ENCODE results near the gene ANAPC13.
A peak's percentile ranks its signal among the peaks of the same experiment; 100 is the strongest.

Gene ANAPC13

GRCh38 chr3:134481166-134481565 is 4.6 kb downstream of the ANAPC13 start:
- DNase-seq = no peak

GRCh38 chr3:134480546-134480945 is 5.2 kb downstream of the ANAPC13 start:
- no peak for DNase-seq

GRCh38 chr3:134477938-134478337 is 7.8 kb downstream of the ANAPC13 start:
- DNase-seq = no peak

GRCh38 chr3:134477002-134477401 is 8.8 kb downstream of the ANAPC13 start:
- DNase-seq = no peak

- no peak for DNase-seq
Observed at GRCh38 chr3:134476306-134476705, 9.5 kb downstream of the ANAPC13 start.

- DNase-seq = no peak
Observed at GRCh38 chr3:134474956-134475355, 10.8 kb downstream of the ANAPC13 start.

- DNase-seq = peak; percentile 89
Observed at GRCh38 chr3:134473868-134474546, 11.8 kb downstream of the ANAPC13 start.

- DNase-seq = no peak
Observed at GRCh38 chr3:134472831-134473230, 13.0 kb downstream of the ANAPC13 start.

GRCh38 chr3:134471521-134472193 is 14.1 kb downstream of the ANAPC13 start:
- no peak for DNase-seq

- DNase-seq = no peak
Observed at GRCh38 chr3:134468519-134468918, 17.3 kb downstream of the ANAPC13 start.

- no peak for DNase-seq
Observed at GRCh38 chr3:134466331-134466730, 19.5 kb downstream of the ANAPC13 start.

- DNase-seq = no peak
Observed at GRCh38 chr3:134464689-134465365, 21.0 kb downstream of the ANAPC13 start.

- DNase-seq = no peak
Observed at GRCh38 chr3:134464064-134464688, 21.6 kb downstream of the ANAPC13 start.

GRCh38 chr3:134463676-134464063 is 22.1 kb downstream of the ANAPC13 start:
- no peak for DNase-seq

- DNase-seq = no peak
Observed at GRCh38 chr3:134462331-134462941, 23.3 kb downstream of the ANAPC13 start.

- no peak for DNase-seq
Observed at GRCh38 chr3:134460965-134461364, 24.8 kb downstream of the ANAPC13 start.

- DNase-seq = no peak
Observed at GRCh38 chr3:134459562-134459961, 26.2 kb downstream of the ANAPC13 start.

GRCh38 chr3:134458406-134458945 is 27.3 kb downstream of the ANAPC13 start:
- DNase-seq = no peak

- DNase-seq = no peak
Observed at GRCh38 chr3:134457376-134458074, 28.3 kb downstream of the ANAPC13 start.

- DNase-seq = no peak
Observed at GRCh38 chr3:134453631-134454030, 32.2 kb downstream of the ANAPC13 start.

GRCh38 chr3:134449951-134450350 is 35.8 kb downstream of the ANAPC13 start:
- no peak for DNase-seq

- DNase-seq = peak; percentile 80
Observed at GRCh38 chr3:134449277-134449676, 36.5 kb downstream of the ANAPC13 start.

Measured in midbrain (tissue), 1 donor.